ENCODE measurements around the gene TRIM56. TPM values are rescaled to one million over a fixed set of nuclear protein-coding genes. Genes with fewer than 3 reads are reported as not detected.

TRIM56 gene
- total and polyA plus RNA-seq, 2 of the 13 experiments (the other 11 are each of a cell fraction or from before 2014, with no cell fraction given) = 3.2 to 7.1 TPM

- H4K20me1 ChIP-seq (ENCODE audit: insufficient read depth, low read length) = no peaks in the 10 kb centered on the region
- H3K4me2 ChIP-seq (ENCODE audit: low read depth, low read length) = no peak overlapping the region
- DNase-seq (ENCODE audit: low spot score) = no peak
- ChIA-PET CTCF (ENCODE audit: low intra/inter-chr PET ratio, low total read pairs) (no interaction called here), POLR2A (interaction anchor here (1.1 kb wide), 1 partner anchor 36 kb away, joined by 5 read pairs; no protein-coding TSS in a partner anchor)
- in situ Hi-C loops (cut with HindIII; ENCODE audit: extremely low pct_ligation_motif_present, low pct_unique_long_range_greater_than_20kb) (no loop called here), intact Hi-C loops (cut with micrococcal nuclease; ENCODE audit: unreplicated experiment) (no loop called here)
- no peak for ATAC-seq
- H3K4me1 ChIP-seq (ENCODE audit: insufficient read depth, low read length) = peaks cover 36% of the 10 kb centered on the region
- BruUV-seq (replicated peaks) = no TSS peak
- no peak overlapping the region for H3K27ac ChIP-seq (ENCODE audit: extremely low read length, insufficient read depth, low read length)
- peaks cover 0 to 2% of the 10 kb centered on the region in 2 experiments; a peak in 1 of 5 replicates for H3K27me3 ChIP-seq (ENCODE audit: control insufficient read depth in 1 of 2, insufficient read depth in 2 of 2, low read length in 2 of 2)
- WGBS (ENCODE audit: low lambda C conversion rate) = 94% methylated on average over 3 of the region's 45 CpGs
- TF ChIP-seq NCOA5 (CRISPR knock-in tag; IDR thresholded peaks at IDR 0.05) (no peak), RBFOX2 (IDR thresholded peaks at IDR 0.05; ENCODE audit: low read depth, low read length) (peak; percentile 62), ZNF362 (CRISPR knock-in tag; IDR thresholded peaks at IDR 0.05; ENCODE audit: borderline replicate concordance) (no peak), HNRNPL (IDR thresholded peaks at IDR 0.05; ENCODE audit: low read depth, low read length) (0 out of 2 replicates have a peak, but pooled peaks have one; percentile 26)
- peaks cover 7 to 27% of the 10 kb centered on the region in 2 experiments; a peak in 3 of 5 replicates for H3K36me3 ChIP-seq (replicated peaks in 1 of 2; ENCODE audit: control insufficient read depth in 1 of 2, insufficient read depth in 2 of 2, low read length in 2 of 2)
- FAIRE-seq = no peak
- H2AFZ ChIP-seq (ENCODE audit: low read length) = no peak overlapping the region
- H3K79me2 ChIP-seq (ENCODE audit: insufficient read depth, low read length) = peaks cover 12% of the 10 kb centered on the region
- H3K4me3 ChIP-seq (replicated peaks in 1 of 3; ENCODE audit: insufficient read depth in 1 of 3, low read depth in 2 of 3, low read length in 3 of 3) = no peak overlapping the region
- H3K9ac ChIP-seq (ENCODE audit: insufficient read depth, low read depth, low read length) = no peak overlapping the region
- H3K9me3 ChIP-seq (ENCODE audit: low read length) = no peaks in the 10 kb centered on the region
These were observed 2.2 kb downstream of the TRIM56 start for GRCh38 chr7:101087334-101088068.

DNA sequence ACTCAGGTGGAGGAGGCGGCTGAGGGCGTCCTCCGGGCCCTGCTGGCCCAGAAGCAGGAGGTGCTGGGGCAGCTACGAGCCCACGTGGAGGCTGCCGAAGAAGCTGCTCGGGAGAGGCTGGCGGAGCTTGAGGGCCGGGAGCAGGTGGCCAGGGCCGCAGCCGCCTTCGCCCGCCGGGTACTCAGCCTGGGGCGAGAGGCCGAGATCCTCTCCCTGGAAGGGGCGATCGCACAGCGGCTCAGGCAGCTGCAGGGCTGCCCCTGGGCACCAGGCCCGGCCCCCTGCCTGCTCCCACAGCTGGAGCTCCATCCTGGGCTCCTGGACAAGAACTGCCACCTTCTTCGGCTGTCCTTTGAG is 2.8 kb downstream of the TRIM56 start:
- no peak overlapping the region for H3K9ac ChIP-seq (ENCODE audit: insufficient read depth, low read depth, low read length)

More for the DNA sequence above, 2.8 kb downstream of the TRIM56 start:
- ChIA-PET POLR2A (no interaction called here), CTCF (ENCODE audit: low intra/inter-chr PET ratio, low total read pairs) (no interaction called here)
- Histone ChIP-seq H2AFZ (ENCODE audit: low read length) (no peak overlapping the region), H3K36me3 (replicated peaks in 1 of 2; ENCODE audit: control insufficient read depth in 1 of 2, insufficient read depth in 2 of 2, low read length in 2 of 2) (peaks cover 7 to 27% of the 10 kb centered on the region in 2 experiments; a peak in 3 of 5 replicates), H3K27me3 (ENCODE audit: control insufficient read depth in 1 of 2, insufficient read depth in 2 of 2, low read length in 2 of 2) (peaks cover 0 to 2% of the 10 kb centered on the region in 2 experiments; a peak in 1 of 5 replicates), H3K4me1 (ENCODE audit: insufficient read depth, low read length) (peaks cover 32% of the 10 kb centered on the region), H3K9me3 (ENCODE audit: low read length) (no peaks in the 10 kb centered on the region), H3K27ac (ENCODE audit: extremely low read length, insufficient read depth, low read length) (no peak overlapping the region), H3K4me3 (replicated peaks in 1 of 3; ENCODE audit: insufficient read depth in 1 of 3, low read depth in 2 of 3, low read length in 3 of 3) (no peak overlapping the region), H4K20me1 (ENCODE audit: insufficient read depth, low read length) (no peaks in the 10 kb centered on the region), H3K4me2 (ENCODE audit: low read depth, low read length) (no peak overlapping the region), H3K79me2 (ENCODE audit: insufficient read depth, low read length) (peaks cover 12% of the 10 kb centered on the region)
- intact Hi-C loops (cut with micrococcal nuclease; ENCODE audit: unreplicated experiment) = no loop called here
- TF ChIP-seq RBFOX2 (IDR thresholded peaks at IDR 0.05; ENCODE audit: low read depth, low read length) = 0 out of 2 replicates have a peak, but pooled peaks have one; percentile 22
- TF ChIP-seq, protein P1, sequence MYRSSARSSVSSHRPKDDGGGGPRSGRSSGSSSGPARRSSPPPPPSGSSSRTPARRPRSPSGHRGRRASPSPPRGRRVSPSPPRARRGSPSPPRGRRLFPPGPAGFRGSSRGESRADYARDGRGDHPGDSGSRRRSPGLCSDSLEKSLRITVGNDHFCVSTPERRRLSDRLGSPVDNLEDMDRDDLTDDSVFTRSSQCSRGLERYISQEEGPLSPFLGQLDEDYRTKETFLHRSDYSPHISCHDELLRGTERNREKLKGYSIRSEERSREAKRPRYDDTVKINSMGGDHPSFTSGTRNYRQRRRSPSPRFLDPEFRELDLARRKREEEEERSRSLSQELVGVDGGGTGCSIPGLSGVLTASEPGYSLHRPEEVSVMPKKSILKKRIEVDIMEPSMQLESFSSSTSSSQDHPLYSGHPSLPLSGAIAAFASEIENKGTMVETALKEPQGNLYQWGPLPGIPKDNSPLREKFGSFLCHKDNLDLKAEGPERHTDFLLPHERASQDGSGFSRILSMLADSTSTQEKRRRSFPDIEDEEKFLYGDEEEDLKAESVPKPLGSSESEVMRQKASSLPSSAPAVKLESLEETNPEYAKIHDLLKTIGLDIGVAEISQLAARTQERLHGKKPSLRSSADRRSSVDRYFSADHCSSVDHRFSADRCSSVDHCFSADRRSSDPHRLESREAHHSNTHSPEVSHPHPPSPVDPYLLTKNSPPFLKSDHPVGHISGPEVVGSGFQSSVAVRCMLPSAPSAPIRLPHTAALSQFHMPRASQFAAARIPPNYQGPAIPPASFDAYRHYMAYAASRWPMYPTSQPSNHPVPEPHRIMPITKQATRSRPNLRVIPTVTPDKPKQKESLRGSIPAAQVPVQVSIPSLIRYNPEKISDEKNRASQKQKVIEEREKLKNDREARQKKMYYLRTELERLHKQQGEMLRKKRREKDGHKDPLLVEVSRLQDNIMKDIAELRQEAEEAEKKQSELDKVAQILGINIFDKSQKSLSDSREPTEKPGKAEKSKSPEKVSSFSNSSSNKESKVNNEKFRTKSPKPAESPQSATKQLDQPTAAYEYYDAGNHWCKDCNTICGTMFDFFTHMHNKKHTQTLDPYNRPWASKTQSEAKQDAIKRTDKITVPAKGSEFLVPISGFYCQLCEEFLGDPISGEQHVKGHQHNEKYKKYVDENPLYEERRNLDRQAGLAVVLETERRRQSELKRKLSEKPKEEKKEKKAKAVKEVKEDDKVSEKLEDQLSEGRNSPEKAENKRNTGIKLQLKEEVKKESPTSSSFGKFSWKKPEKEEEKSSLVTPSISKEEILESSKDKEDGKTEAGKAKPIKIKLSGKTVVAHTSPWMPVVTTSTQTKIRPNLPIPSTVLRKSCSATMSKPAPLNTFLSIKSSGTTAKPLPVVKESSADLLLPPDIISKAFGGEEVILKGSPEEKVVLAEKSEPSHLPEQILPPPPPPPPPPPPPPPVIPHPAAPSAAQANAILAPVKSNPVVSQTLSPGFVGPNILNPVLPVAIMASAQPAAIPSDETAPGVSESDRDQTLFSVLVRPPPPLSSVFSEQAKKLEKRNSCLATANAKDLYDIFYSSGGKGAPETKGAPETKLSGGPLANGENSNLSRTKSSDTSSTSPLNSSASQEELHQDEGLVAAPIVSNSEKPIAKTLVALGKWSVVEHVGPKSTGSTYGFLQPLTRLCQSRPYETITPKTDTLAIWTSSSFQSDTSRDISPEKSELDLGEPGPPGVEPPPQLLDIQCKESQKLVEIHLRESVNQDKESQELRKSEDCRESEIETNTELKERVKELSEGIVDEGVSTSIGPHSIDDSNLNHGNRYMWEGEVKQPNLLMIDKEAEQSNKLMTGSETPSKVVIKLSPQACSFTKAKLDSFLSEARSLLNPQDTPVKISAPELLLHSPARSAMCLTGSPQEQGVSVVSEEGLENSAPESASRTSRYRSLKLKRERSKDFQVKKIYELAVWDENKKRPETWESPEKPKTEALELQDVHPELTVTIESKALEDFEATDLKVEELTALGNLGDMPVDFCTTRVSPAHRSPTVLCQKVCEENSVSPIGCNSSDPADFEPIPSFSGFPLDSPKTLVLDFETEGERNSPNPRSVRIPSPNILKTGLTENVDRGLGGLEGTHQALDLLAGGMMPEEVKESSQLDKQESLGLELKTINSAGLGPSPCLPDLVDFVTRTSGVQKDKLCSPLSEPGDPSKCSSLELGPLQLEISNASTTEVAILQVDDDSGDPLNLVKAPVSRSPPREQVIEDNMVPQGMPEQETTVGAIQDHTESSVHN (CRISPR knock-in tag; IDR thresholded peaks at IDR 0.05) = no peak
- ATAC-seq (no peak), DNase-seq (ENCODE audit: low spot score) (no peak), FAIRE-seq (no peak)
- in situ Hi-C loops (cut with HindIII; ENCODE audit: extremely low pct_ligation_motif_present, low pct_unique_long_range_greater_than_20kb) = no loop called here
- no TSS peak for BruUV-seq (replicated peaks)
- 94% methylated on average over 19 of the region's 21 CpGs for WGBS (ENCODE audit: low lambda C conversion rate)
